Measurements from ENCODE around the gene PTPRN2. TPM values are rescaled to one million over a fixed set of nuclear protein-coding genes. Genes with fewer than 3 reads are reported as not detected.
"Not testable (repeated sequence)": the region's sequence is repeated elsewhere in the genome, so short reads cannot be mapped to it uniquely, and the experiment has no call there.

The PTPRN2 gene
- total RNA-seq, 5 donors from 2014 or later (not counting 1 experiment from before 2014, with no cell fraction given) = 0.60 to 1.7 (median 0.82) TPM

- no peak for DNase-seq
- ChIA-PET CTCF (no interaction called here), POLR2A (no interaction called here)
- peaks cover 17 to 24% of the 10 kb centered on the region in 2 donors for H3K27me3 Mint-ChIP-seq
- no peaks in the 10 kb centered on the region for H3K4me1 Mint-ChIP-seq
- Histone ChIP-seq H3K27ac (ENCODE audit: low read length) (no peak overlapping the region), H3K4me1 (ENCODE audit: control insufficient read depth in 1 of 2, extremely low read depth in 1 of 2, insufficient read depth in 2 of 2, low read length in 2 of 2) (no peaks in the 10 kb centered on the region), H3K4me3 (ENCODE audit: control insufficient read depth in 1 of 2, extremely low read depth in 1 of 2, low read length in 1 of 2) (no peak overlapping the region), H3K9me3 (no peaks in the 10 kb centered on the region), H3K36me3 (ENCODE audit: control insufficient read depth in 2 of 2, extremely low read depth in 1 of 2, insufficient read depth in 1 of 2, low read length in 1 of 2) (no peaks in the 10 kb centered on the region), H3K27me3 (replicated peaks in 1 of 2; ENCODE audit: control insufficient read depth in 2 of 2, extremely low read depth in 1 of 2, insufficient read depth in 2 of 2, low read length in 1 of 2) (peaks cover 0 to 20% of the 10 kb centered on the region in 2 experiments)
- no peak overlapping the region for H3K4me3 Mint-ChIP-seq
- H3K27ac Mint-ChIP-seq = no peak overlapping the region
- peaks cover 20 to 33% (median 24%) of the 10 kb centered on the region in 3 donors for H3K9me3 Mint-ChIP-seq
- no peak for ATAC-seq (replicated peaks in 1 of 4)
- H3K36me3 Mint-ChIP-seq = no peaks in the 10 kb centered on the region
- 86% methylated on average over 15 of the region's 15 CpGs for WGBS (ENCODE audit: insufficient coverage)
Measured at GRCh38 chr7:158507917-158508316, 79.7 kb downstream of the PTPRN2 start.

DNA sequence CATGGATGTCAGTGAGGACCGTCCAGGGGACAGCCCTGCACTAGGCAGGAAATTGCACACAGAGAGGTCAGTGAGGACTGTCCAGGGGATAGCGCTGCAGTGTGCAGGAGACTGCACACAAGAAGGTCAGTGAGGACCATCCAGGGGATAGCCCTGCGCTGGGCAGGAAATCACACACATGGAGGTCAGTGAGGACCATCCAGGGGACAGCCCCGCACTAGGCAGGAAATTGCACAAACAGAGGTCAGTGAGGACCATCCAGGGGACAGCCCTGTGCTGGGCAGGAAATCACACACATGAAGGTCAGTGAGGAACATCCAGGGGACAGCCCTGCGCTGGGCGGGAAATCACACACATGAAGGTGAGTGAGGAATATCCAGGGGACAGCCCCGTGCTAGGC lies 80.4 kb downstream of the PTPRN2 start:
- DNase-seq; H3K9me3 ChIP-seq; CTCF ChIA-PET; H3K4me1 ChIP-seq (ENCODE audit: control insufficient read depth in 1 of 2, extremely low read depth in 1 of 2, insufficient read depth in 2 of 2, low read length in 2 of 2); H3K36me3 ChIP-seq (ENCODE audit: control insufficient read depth in 2 of 2, extremely low read depth in 1 of 2, insufficient read depth in 1 of 2, low read length in 1 of 2); H3K4me3 Mint-ChIP-seq; H3K36me3 Mint-ChIP-seq; POLR2A ChIA-PET; H3K27ac ChIP-seq (ENCODE audit: low read length); H3K4me1 Mint-ChIP-seq; H3K27ac Mint-ChIP-seq; ATAC-seq (replicated peaks in 1 of 4); H3K4me3 ChIP-seq (ENCODE audit: control insufficient read depth in 1 of 2, extremely low read depth in 1 of 2, low read length in 1 of 2): not testable (repeated sequence)
- Mint-ChIP-seq H3K27me3 (peaks cover 17 to 24% of the 10 kb centered on the region in 2 donors), H3K9me3 (peaks cover 16 to 26% (median 17%) of the 10 kb centered on the region in 3 donors)
- 77% methylated on average over 7 of the region's 7 CpGs for WGBS (ENCODE audit: insufficient coverage)
- H3K27me3 ChIP-seq (replicated peaks in 1 of 2; ENCODE audit: control insufficient read depth in 2 of 2, extremely low read depth in 1 of 2, insufficient read depth in 2 of 2, low read length in 1 of 2) = peaks cover 0 to 22% of the 10 kb centered on the region in 2 experiments

- H3K4me3 ChIP-seq (ENCODE audit: control insufficient read depth in 1 of 2, extremely low read depth in 1 of 2, low read length in 1 of 2) = no peak overlapping the region
- H3K36me3 Mint-ChIP-seq = no peaks in the 10 kb centered on the region
- H3K9me3 ChIP-seq = no peaks in the 10 kb centered on the region
- H3K4me1 ChIP-seq (ENCODE audit: control insufficient read depth in 1 of 2, extremely low read depth in 1 of 2, insufficient read depth in 2 of 2, low read length in 2 of 2) = no peaks in the 10 kb centered on the region
- DNase-seq (no peak), ATAC-seq (replicated peaks in 1 of 4) (no peak)
- H3K27me3 Mint-ChIP-seq = peaks cover 17 to 26% of the 10 kb centered on the region in 2 donors
- no peak overlapping the region for H3K27ac Mint-ChIP-seq
- H3K27ac ChIP-seq (ENCODE audit: low read length) = no peak overlapping the region
- peaks cover 10 to 20% (median 11%) of the 10 kb centered on the region in 3 donors for H3K9me3 Mint-ChIP-seq
- 98% methylated on average over 10 of the region's 12 CpGs for WGBS (ENCODE audit: insufficient coverage)
- ChIA-PET POLR2A (no interaction called here), CTCF (no interaction called here)
- H3K4me3 Mint-ChIP-seq = no peak overlapping the region
- H3K27me3 ChIP-seq (replicated peaks in 1 of 2; ENCODE audit: control insufficient read depth in 2 of 2, extremely low read depth in 1 of 2, insufficient read depth in 2 of 2, low read length in 1 of 2) = peaks cover 0 to 24% of the 10 kb centered on the region in 2 experiments
- no peaks in the 10 kb centered on the region for H3K36me3 ChIP-seq (ENCODE audit: control insufficient read depth in 2 of 2, extremely low read depth in 1 of 2, insufficient read depth in 1 of 2, low read length in 1 of 2)
- H3K4me1 Mint-ChIP-seq = no peaks in the 10 kb centered on the region
Measured at GRCh38 chr7:158506626-158507025, 81.0 kb downstream of the PTPRN2 start.

- 100% methylated on average over 8 of the region's 14 CpGs for WGBS (ENCODE audit: insufficient coverage)
- no peaks in the 10 kb centered on the region for H3K36me3 Mint-ChIP-seq
- no peak overlapping the region for H3K4me3 Mint-ChIP-seq
- no peaks in the 10 kb centered on the region for H3K4me1 ChIP-seq (ENCODE audit: control insufficient read depth in 1 of 2, extremely low read depth in 1 of 2, insufficient read depth in 2 of 2, low read length in 2 of 2)
- no peaks in the 10 kb centered on the region for H3K36me3 ChIP-seq (ENCODE audit: control insufficient read depth in 2 of 2, extremely low read depth in 1 of 2, insufficient read depth in 1 of 2, low read length in 1 of 2)
- no peak overlapping the region for H3K4me3 ChIP-seq (ENCODE audit: control insufficient read depth in 1 of 2, extremely low read depth in 1 of 2, low read length in 1 of 2)
- ATAC-seq (replicated peaks in 1 of 4) = no peak
- H3K27me3 ChIP-seq (replicated peaks in 1 of 2; ENCODE audit: control insufficient read depth in 2 of 2, extremely low read depth in 1 of 2, insufficient read depth in 2 of 2, low read length in 1 of 2) = peaks cover 0 to 33% of the 10 kb centered on the region in 2 experiments
- CTCF ChIA-PET = no interaction called here
- POLR2A ChIA-PET = no interaction called here
- no peak overlapping the region for H3K27ac ChIP-seq (ENCODE audit: low read length)
- peaks cover 4 to 14% (median 5%) of the 10 kb centered on the region in 3 donors for H3K9me3 Mint-ChIP-seq
- no peak overlapping the region for H3K27ac Mint-ChIP-seq
- peaks cover 17 to 32% of the 10 kb centered on the region in 2 donors for H3K27me3 Mint-ChIP-seq
- no peaks in the 10 kb centered on the region for H3K4me1 Mint-ChIP-seq
- no peak for DNase-seq
- no peaks in the 10 kb centered on the region for H3K9me3 ChIP-seq
Measured at GRCh38 chr7:158505683-158506082, 81.9 kb downstream of the PTPRN2 start.

- ChIA-PET CTCF (no interaction called here), POLR2A (no interaction called here)
- H3K27me3 Mint-ChIP-seq = peaks cover 29 to 31% of the 10 kb centered on the region in 2 donors
Measured at GRCh38 chr7:158502068-158502750, 85.4 kb downstream of the PTPRN2 start.

GRCh38 chr7:158501393-158502067 lies 86.1 kb downstream of the PTPRN2 start:
- 83% methylated on average over 25 of the region's 28 CpGs for WGBS (ENCODE audit: insufficient coverage)

More at GRCh38 chr7:158502068-158502750, 85.4 kb downstream of the PTPRN2 start:
- Histone ChIP-seq H3K9me3 (no peaks in the 10 kb centered on the region), H3K4me3 (ENCODE audit: control insufficient read depth in 1 of 2, extremely low read depth in 1 of 2, low read length in 1 of 2) (no peak overlapping the region), H3K36me3 (ENCODE audit: control insufficient read depth in 2 of 2, extremely low read depth in 1 of 2, insufficient read depth in 1 of 2, low read length in 1 of 2) (no peaks in the 10 kb centered on the region), H3K27ac (ENCODE audit: low read length) (no peak overlapping the region), H3K27me3 (replicated peaks in 1 of 2; ENCODE audit: control insufficient read depth in 2 of 2, extremely low read depth in 1 of 2, insufficient read depth in 2 of 2, low read length in 1 of 2) (peaks cover 0 to 43% of the 10 kb centered on the region in 2 experiments), H3K4me1 (ENCODE audit: control insufficient read depth in 1 of 2, extremely low read depth in 1 of 2, insufficient read depth in 2 of 2, low read length in 2 of 2) (no peaks in the 10 kb centered on the region)
- Mint-ChIP-seq H3K36me3 (no peaks in the 10 kb centered on the region), H3K27ac (no peak overlapping the region), H3K4me3 (no peak overlapping the region), H3K4me1 (no peaks in the 10 kb centered on the region), H3K9me3 (peaks cover 0 to 8% (median 5%) of the 10 kb centered on the region in 3 donors)
- 68% methylated on average over 7 of the region's 11 CpGs for WGBS (ENCODE audit: insufficient coverage)
- DNase-seq (no peak), ATAC-seq (replicated peaks in 1 of 4) (no peak)

More at GRCh38 chr7:158501393-158502067, 86.1 kb downstream of the PTPRN2 start:
- no peak for DNase-seq
- no peaks in the 10 kb centered on the region for H3K4me1 ChIP-seq (ENCODE audit: control insufficient read depth in 1 of 2, extremely low read depth in 1 of 2, insufficient read depth in 2 of 2, low read length in 2 of 2)
- H3K27ac ChIP-seq (ENCODE audit: low read length) = no peak overlapping the region
- peaks cover 0 to 42% of the 10 kb centered on the region in 2 experiments for H3K27me3 ChIP-seq (replicated peaks in 1 of 2; ENCODE audit: control insufficient read depth in 2 of 2, extremely low read depth in 1 of 2, insufficient read depth in 2 of 2, low read length in 1 of 2)
- ChIA-PET CTCF (no interaction called here), POLR2A (no interaction called here)
- no peaks in the 10 kb centered on the region for H3K36me3 ChIP-seq (ENCODE audit: control insufficient read depth in 2 of 2, extremely low read depth in 1 of 2, insufficient read depth in 1 of 2, low read length in 1 of 2)
- Mint-ChIP-seq H3K4me1 (no peaks in the 10 kb centered on the region), H3K36me3 (no peaks in the 10 kb centered on the region), H3K27ac (no peak overlapping the region), H3K4me3 (no peak overlapping the region), H3K9me3 (peaks cover 0 to 8% (median 5%) of the 10 kb centered on the region in 3 donors), H3K27me3 (peaks cover 27% of the 10 kb centered on the region in 2 donors)
- no peaks in the 10 kb centered on the region for H3K9me3 ChIP-seq
- ATAC-seq (replicated peaks in 1 of 4) = no peak
- H3K4me3 ChIP-seq (ENCODE audit: control insufficient read depth in 1 of 2, extremely low read depth in 1 of 2, low read length in 1 of 2) = no peak overlapping the region
